Measurements from ENCODE around the gene USP37.

Gene USP37

GRCh38 chr2:218605432-218605831, 37.3 kb upstream of the USP37 start:
- H3K4me2 ChIP-seq (ENCODE audit: low read length), result no peak overlapping the region
- H3K27ac ChIP-seq (ENCODE audit: low read depth, low read length), result no peak overlapping the region
- no peaks in the 10 kb centered on the region for H4K20me1 ChIP-seq (ENCODE audit: control insufficient read depth, insufficient read depth, low read depth, low read length)
- H3F3A ChIP-seq (ENCODE audit: control insufficient read depth, insufficient read depth), result no peaks in the 10 kb centered on the region
- H3K4me3 ChIP-seq (ENCODE audit: low read length), result no peak overlapping the region
- no peaks in the 10 kb centered on the region for H3K36me3 ChIP-seq (ENCODE audit: control insufficient read depth, low read length)
- peaks cover 23% of the 10 kb centered on the region for H3K27me3 ChIP-seq (ENCODE audit: control insufficient read depth, low read length)
- no peaks in the 10 kb centered on the region for H3K9me3 ChIP-seq (ENCODE audit: control insufficient read depth, insufficient read depth, low read length)
- no peaks in the 10 kb centered on the region for H3K9me2 ChIP-seq (replicated peaks; ENCODE audit: control insufficient read depth, low read length)
- no peak for TF ChIP-seq EZH2phosphoT487 (IDR thresholded peaks at IDR 0.05; ENCODE audit: borderline replicate concordance, low read length)
- TF ChIP-seq CTCF (IDR thresholded peaks at IDR 0.05; ENCODE audit: low read depth, low read length, poor library complexity, severe bottlenecking), result no peak
- no peaks in the 10 kb centered on the region for H3K4me1 ChIP-seq (ENCODE audit: control insufficient read depth, low read length)
- no peaks in the 10 kb centered on the region for H3K79me2 ChIP-seq (ENCODE audit: control insufficient read depth, low read length)

DNA sequence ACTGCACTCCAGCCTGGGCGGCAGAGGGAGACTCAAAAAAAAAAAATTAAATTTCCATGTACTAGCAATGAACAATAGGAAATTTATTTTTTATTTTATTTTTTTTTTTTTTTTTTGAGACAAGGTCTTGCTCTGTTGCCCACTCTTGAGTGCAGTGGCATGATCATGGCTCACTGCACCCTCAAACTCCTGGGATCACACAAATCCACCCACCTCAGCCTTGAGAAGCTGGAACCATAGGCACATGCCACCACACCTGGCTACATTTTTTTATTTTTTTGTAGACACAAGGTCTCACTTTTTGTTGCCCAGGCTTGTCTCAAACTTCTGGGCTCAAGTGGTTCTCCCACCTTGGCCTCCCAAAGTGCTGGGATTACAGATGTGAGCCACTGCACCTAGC, 17.4 kb upstream of the USP37 start:
- no peaks in the 10 kb centered on the region; the same call in 1 of the 2 replicates for H4K20me1 ChIP-seq (ENCODE audit: control insufficient read depth, insufficient read depth, low read depth, low read length)
- H3K27ac ChIP-seq (ENCODE audit: low read depth, low read length), result no peak overlapping the region
- H3K9me3 ChIP-seq (ENCODE audit: control insufficient read depth, insufficient read depth, low read length), result no peaks in the 10 kb centered on the region
- TF ChIP-seq CTCF (IDR thresholded peaks at IDR 0.05; ENCODE audit: low read depth, low read length, poor library complexity, severe bottlenecking) (no peak), EZH2phosphoT487 (IDR thresholded peaks at IDR 0.05; ENCODE audit: borderline replicate concordance, low read length) (no peak)
- H3K4me1 ChIP-seq (ENCODE audit: control insufficient read depth, low read length), result peaks cover 29% of the 10 kb centered on the region
- peaks cover 35% of the 10 kb centered on the region for H3K79me2 ChIP-seq (ENCODE audit: control insufficient read depth, low read length)
- no peaks in the 10 kb centered on the region for H3K27me3 ChIP-seq (ENCODE audit: control insufficient read depth, low read length)
- H3F3A ChIP-seq (ENCODE audit: control insufficient read depth, insufficient read depth), result peaks cover 6% of the 10 kb centered on the region; the same call in 1 of the 2 replicates
- H3K4me2 ChIP-seq (ENCODE audit: low read length), result no peak overlapping the region
- H3K36me3 ChIP-seq (ENCODE audit: control insufficient read depth, low read length), result peaks cover 91% of the 10 kb centered on the region
- H3K9me2 ChIP-seq (replicated peaks; ENCODE audit: control insufficient read depth, low read length), result no peaks in the 10 kb centered on the region
- no peak overlapping the region for H3K4me3 ChIP-seq (ENCODE audit: low read length)

DNA sequence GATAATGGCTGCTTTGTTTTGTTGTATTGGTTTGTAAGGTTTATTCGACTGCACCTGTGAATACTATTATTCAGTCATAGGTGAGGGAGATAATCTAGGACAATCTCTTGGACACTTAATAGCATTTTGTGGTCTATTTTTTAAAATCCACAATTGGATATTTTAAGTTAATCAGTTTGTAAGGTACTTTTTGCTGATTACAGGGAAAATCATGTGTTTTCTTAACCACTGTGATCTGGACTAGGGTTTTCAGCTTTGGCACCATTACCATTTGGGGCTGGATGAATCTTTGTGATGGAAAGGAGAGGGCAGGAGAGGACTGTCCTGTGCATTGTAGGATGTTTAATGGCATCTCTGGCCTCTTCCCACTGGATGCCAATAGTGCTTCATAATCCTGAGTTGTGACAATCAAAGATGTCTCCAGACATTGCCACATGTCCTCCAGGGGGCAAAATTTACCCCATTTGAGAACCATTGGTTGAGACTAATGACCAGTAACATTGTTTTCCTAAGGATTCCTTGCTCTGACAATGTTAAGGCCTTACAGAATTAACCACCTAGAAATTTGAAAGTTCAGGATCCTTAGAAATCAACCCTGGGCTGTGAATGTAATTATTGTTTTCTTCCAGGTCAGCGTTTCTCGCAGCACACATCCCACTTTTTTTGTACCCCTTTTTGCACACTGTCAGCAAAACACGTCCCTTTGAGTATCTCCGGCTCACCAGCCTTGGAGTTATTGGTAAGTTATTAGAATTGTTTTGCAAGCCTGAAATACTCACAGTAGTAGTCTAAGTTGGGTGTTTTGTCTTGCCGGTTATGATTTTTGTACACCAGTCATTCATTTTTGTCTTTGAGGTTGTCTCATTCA, 16.1 kb upstream of the USP37 start:
- H3K79me2 ChIP-seq (ENCODE audit: control insufficient read depth, low read length), result peaks cover 46% of the 10 kb centered on the region
- H3K27ac ChIP-seq (ENCODE audit: low read depth, low read length), result no peak overlapping the region
- H3K9me3 ChIP-seq (ENCODE audit: control insufficient read depth, insufficient read depth, low read length), result no peaks in the 10 kb centered on the region
- peaks cover 29% of the 10 kb centered on the region for H3K4me1 ChIP-seq (ENCODE audit: control insufficient read depth, low read length)
- H3K4me2 ChIP-seq (ENCODE audit: low read length), result no peak overlapping the region
- H3F3A ChIP-seq (ENCODE audit: control insufficient read depth, insufficient read depth), result peaks cover 6% of the 10 kb centered on the region; the same call in 1 of the 2 replicates
- no peaks in the 10 kb centered on the region; the same call in 1 of the 2 replicates for H4K20me1 ChIP-seq (ENCODE audit: control insufficient read depth, insufficient read depth, low read depth, low read length)
- H3K4me3 ChIP-seq (ENCODE audit: low read length), result no peak overlapping the region
- H3K9me2 ChIP-seq (replicated peaks; ENCODE audit: control insufficient read depth, low read length), result no peaks in the 10 kb centered on the region
- H3K36me3 ChIP-seq (ENCODE audit: control insufficient read depth, low read length), result peaks cover 85% of the 10 kb centered on the region
- no peaks in the 10 kb centered on the region for H3K27me3 ChIP-seq (ENCODE audit: control insufficient read depth, low read length)
- TF ChIP-seq CTCF (IDR thresholded peaks at IDR 0.05; ENCODE audit: low read depth, low read length, poor library complexity, severe bottlenecking) (peak; percentile 25), EZH2phosphoT487 (IDR thresholded peaks at IDR 0.05; ENCODE audit: borderline replicate concordance, low read length) (no peak)

All from DOHH2 (cell line).